Left lobe of liver (tissue), 2 donors: ENCODE measurements around the gene ANO1. TPM values are rescaled to one million over a fixed set of nuclear protein-coding genes. Genes with fewer than 3 reads are reported as not detected.

Experiments
- ATAC-seq: fragments of 200-7000 bp; cut with Tn5 transposase; one replicate; pipeline ENCODE4 v1.9.1; 2020; ENCODE audit warnings: mild to moderate bottlenecking, moderate library complexity
- DNase-seq: peaks from one replicate; pipeline ENCODE4 v3.0.0-alpha.2; 2020; ENCODE audit warnings: low spot score
- total RNA-seq: library from RNA; stranded (reverse); gene quantifications from one replicate; pipeline ENCODE4 v1.2.1, GENCODE V29; 2021
- donor health status: DM: no; HTN: no; CAD: no; lungs with moderate emphysema.
- donor health status: DM: no; HTN: yes; CAD: no.

The ANO1 gene
- total RNA-seq, 1 donor from 2014 or later = 260 TPM

GRCh38 chr11:70233034-70233433 is 154.9 kb downstream of the ANO1 start:
- DNase-seq (no peak), ATAC-seq (no peak)

- no peak for DNase-seq
These were observed 155.4 kb downstream of the ANO1 start for GRCh38 chr11:70233511-70233934.

DNA sequence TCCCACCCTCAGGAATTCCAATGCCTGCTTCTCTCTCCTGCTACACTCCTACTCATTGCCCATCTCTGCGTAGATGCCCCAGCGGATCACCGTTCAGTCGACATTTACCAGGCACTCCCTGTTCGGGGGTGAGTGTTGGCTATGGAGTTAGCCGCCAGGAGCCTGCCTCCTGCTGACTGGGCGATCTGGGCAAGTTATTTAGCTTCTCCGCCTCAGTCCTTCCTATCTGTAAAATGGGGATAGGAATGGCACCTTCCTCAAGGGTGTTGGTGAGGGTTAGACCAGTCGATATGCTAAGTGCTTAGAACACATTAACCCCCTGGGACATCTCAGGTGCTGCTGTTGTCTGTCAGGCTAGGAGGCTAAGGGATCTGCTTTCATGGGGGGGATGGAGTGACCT is 155.8 kb downstream of the ANO1 start:
- no peak for ATAC-seq
- no peak for DNase-seq

More at GRCh38 chr11:70233511-70233934, 155.4 kb downstream of the ANO1 start:
- no peak for ATAC-seq

Other genes starting within 250 kb of the ANO1 start
- 9.0 TPM for gene FADD, start 125.0 kb downstream of the ANO1 start, total RNA-seq
- gene PPFIA1, start 192.4 kb downstream of the ANO1 start, total RNA-seq = 21.9 TPM